SU-DHL-6 (cell line): ENCODE data around the gene GRIN2A.

Experiments used
- H2AFZ ChIP-seq: fragments of 200-600 bp; sonication (generic); 2 replicates; pipeline ENCODE4 v1.6.1; 2014; ENCODE audit warnings: low read depth, mild to moderate bottlenecking, moderate library complexity, mixed read lengths, antibody characterized with exemption, low read length; ENCODE audit not compliant: severe bottlenecking
- H3F3A ChIP-seq: fragments of 200-600 bp; shearing (Covaris generic); 2 replicates; pipeline ENCODE4 v1.6.0; 2016; ENCODE audit warnings: antibody characterized with exemption, mild to moderate bottlenecking; ENCODE audit not compliant: insufficient read depth
- H3K27ac ChIP-seq: fragments of 200-600 bp; sonication (generic); 2 replicates; pipeline ENCODE4 v1.5.1; 2016; ENCODE audit warnings: low read depth, mild to moderate bottlenecking, low read length, moderate library complexity, mixed read lengths
- H3K27me3 ChIP-seq: fragments of 200-600 bp; sonication (generic), shearing (Covaris generic); 2 replicates; pipeline ENCODE4 v1.6.0; 2014; ENCODE audit warnings: mild to moderate bottlenecking, low read length
- H3K36me3 ChIP-seq: fragments of 200-600 bp; sonication (generic); 2 replicates; pipeline ENCODE4 v1.6.1; 2014; ENCODE audit warnings: mild to moderate bottlenecking, low read length, mixed read lengths
- H3K4me2 ChIP-seq: fragments of 300-600, 200-600 bp; shearing (Covaris generic), sonication (generic); 2 replicates; pipeline ENCODE4 v1.6.0; 2014; ENCODE audit warnings: low read length, low read depth, mild to moderate bottlenecking; ENCODE audit not compliant: poor library complexity, severe bottlenecking
- H3K4me3 ChIP-seq: fragments of 200-600 bp; sonication (generic); 2 replicates; pipeline ENCODE4 v1.5.1; 2014; ENCODE audit warnings: antibody characterized with exemption, low read length, mild to moderate bottlenecking, mixed read lengths; ENCODE audit not compliant: insufficient read depth, poor library complexity, severe bottlenecking
- H3K79me2 ChIP-seq: fragments of 200-600 bp; sonication (generic); 2 replicates; pipeline ENCODE4 v1.6.1; 2014; ENCODE audit warnings: mild to moderate bottlenecking, low read length, moderate library complexity; ENCODE audit not compliant: insufficient read depth
- H3K9ac ChIP-seq: fragments of 200-600 bp; sonication (generic); 2 replicates; pipeline ENCODE4 v1.7.0; 2014; ENCODE audit warnings: mild to moderate bottlenecking, low read length
- H3K9me2 ChIP-seq: fragments of 200-600 bp; sonication (generic); replicated peaks from 2 replicates; pipeline ENCODE4 v1.6.1; 2014; ENCODE audit warnings: low read length; ENCODE audit not compliant: insufficient read depth
- H3K9me3 ChIP-seq: fragments of 200-600 bp; sonication (generic); 2 replicates; pipeline ENCODE4 v1.6.1; 2014; ENCODE audit warnings: low read length, mixed read lengths; ENCODE audit not compliant: insufficient read depth
- H4K20me1 ChIP-seq: fragments of 200-600 bp; sonication (generic); 2 replicates; pipeline ENCODE4 v1.6.1; 2014; ENCODE audit warnings: low read depth, mild to moderate bottlenecking, antibody characterized with exemption, low read length, moderate library complexity, mixed read lengths
- EZH2phosphoT487 ChIP-seq: fragments of 200-600 bp; sonication (generic), shearing (Covaris generic); conservative IDR thresholded peaks from 2 replicates; pipeline ENCODE4 v1.6.1; 2018; ENCODE audit warnings: mild to moderate bottlenecking, antibody characterized with exemption, low read length, moderate library complexity, mixed read lengths
- TF ChIP-seq, protein P1 (sequence below): fragments of 200-600 bp; sonication (generic); IDR thresholded peaks from one replicate; pipeline ENCODE4 v1.5.1; 2017; ENCODE audit warnings: antibody characterized with exemption, mild to moderate bottlenecking, low read length, moderate library complexity; ENCODE audit not compliant: insufficient read depth, poor library complexity, severe bottlenecking

Gene GRIN2A

DNA sequence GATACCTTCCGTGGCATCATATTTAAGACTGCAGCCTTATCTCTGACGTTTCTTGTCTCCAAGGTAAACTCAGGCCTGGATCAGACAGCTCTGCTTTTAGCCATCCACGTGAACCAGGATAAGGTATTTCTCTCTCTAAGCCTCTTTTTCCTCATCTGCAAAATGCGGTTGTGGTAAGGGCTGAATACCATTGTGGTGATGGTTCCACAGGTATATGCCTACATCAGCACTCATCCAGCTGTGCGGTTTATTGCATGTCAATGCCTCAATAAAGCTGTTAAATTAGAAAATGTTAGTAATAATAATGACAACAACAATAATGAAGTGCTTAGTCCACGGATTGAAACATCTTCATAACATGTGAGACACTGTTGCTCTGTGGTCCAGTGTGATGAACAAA is 104.4 kb downstream of the GRIN2A start:
- no peak overlapping the region for H3K4me2 ChIP-seq

GRCh38 chr16:10076037-10076436 is 106.2 kb downstream of the GRIN2A start:
- Histone ChIP-seq H3K27me3 (no peaks in the 10 kb centered on the region), H3K4me3 (no peak overlapping the region), H3K27ac (no peak overlapping the region), H3K9ac (no peak overlapping the region), H3F3A (no peaks in the 10 kb centered on the region), H3K79me2 (no peaks in the 10 kb centered on the region), H3K4me2 (no peak overlapping the region), H3K9me3 (no peaks in the 10 kb centered on the region), H3K36me3 (no peaks in the 10 kb centered on the region), H4K20me1 (no peaks in the 10 kb centered on the region), H3K9me2 (no peaks in the 10 kb centered on the region), H2AFZ (no peak overlapping the region)
- TF ChIP-seq, protein P1, sequence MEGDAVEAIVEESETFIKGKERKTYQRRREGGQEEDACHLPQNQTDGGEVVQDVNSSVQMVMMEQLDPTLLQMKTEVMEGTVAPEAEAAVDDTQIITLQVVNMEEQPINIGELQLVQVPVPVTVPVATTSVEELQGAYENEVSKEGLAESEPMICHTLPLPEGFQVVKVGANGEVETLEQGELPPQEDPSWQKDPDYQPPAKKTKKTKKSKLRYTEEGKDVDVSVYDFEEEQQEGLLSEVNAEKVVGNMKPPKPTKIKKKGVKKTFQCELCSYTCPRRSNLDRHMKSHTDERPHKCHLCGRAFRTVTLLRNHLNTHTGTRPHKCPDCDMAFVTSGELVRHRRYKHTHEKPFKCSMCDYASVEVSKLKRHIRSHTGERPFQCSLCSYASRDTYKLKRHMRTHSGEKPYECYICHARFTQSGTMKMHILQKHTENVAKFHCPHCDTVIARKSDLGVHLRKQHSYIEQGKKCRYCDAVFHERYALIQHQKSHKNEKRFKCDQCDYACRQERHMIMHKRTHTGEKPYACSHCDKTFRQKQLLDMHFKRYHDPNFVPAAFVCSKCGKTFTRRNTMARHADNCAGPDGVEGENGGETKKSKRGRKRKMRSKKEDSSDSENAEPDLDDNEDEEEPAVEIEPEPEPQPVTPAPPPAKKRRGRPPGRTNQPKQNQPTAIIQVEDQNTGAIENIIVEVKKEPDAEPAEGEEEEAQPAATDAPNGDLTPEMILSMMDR, result no peak
- no peak for TF ChIP-seq EZH2phosphoT487

More for the DNA sequence above, 104.4 kb downstream of the GRIN2A start:
- Histone ChIP-seq H3K27me3 (no peaks in the 10 kb centered on the region), H3K9ac (no peak overlapping the region), H3K9me3 (no peaks in the 10 kb centered on the region), H4K20me1 (no peaks in the 10 kb centered on the region), H3K79me2 (no peaks in the 10 kb centered on the region), H3K4me3 (no peak overlapping the region), H3K9me2 (no peaks in the 10 kb centered on the region), H2AFZ (no peak overlapping the region), H3K36me3 (no peaks in the 10 kb centered on the region), H3F3A (no peaks in the 10 kb centered on the region), H3K27ac (no peak overlapping the region)
- no peak for TF ChIP-seq EZH2phosphoT487
- TF ChIP-seq, protein P1, result no peak

- Histone ChIP-seq H3F3A (no peaks in the 10 kb centered on the region), H3K27me3 (no peaks in the 10 kb centered on the region), H4K20me1 (no peaks in the 10 kb centered on the region), H3K27ac (no peak overlapping the region), H3K4me2 (no peak overlapping the region), H2AFZ (no peak overlapping the region), H3K9me3 (no peaks in the 10 kb centered on the region), H3K79me2 (no peaks in the 10 kb centered on the region), H3K36me3 (no peaks in the 10 kb centered on the region), H3K4me3 (no peak overlapping the region), H3K9me2 (no peaks in the 10 kb centered on the region), H3K9ac (no peak overlapping the region)
- TF ChIP-seq EZH2phosphoT487, result no peak
- TF ChIP-seq, protein P1, result no peak
These were observed 111.6 kb downstream of the GRIN2A start for GRCh38 chr16:10070591-10070990.

DNA sequence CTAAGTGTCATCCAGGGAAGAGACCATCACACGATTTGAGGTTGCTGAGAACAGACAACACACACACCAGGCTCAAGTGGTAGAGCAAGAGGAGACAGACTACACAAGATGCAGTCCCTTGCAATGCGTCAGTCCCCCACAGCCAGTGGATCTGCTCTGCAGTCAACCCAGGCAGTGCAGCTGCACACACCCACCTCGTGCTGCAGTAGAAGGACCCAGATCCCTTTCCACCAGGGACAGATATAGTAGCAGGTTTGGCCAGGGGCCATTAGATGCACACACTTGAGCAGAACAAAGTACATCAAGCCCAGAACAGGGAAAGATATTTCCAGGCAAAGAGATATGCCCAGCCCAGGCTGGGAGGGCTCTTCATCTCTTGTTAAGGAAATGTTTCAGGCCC is 112.9 kb downstream of the GRIN2A start:
- no peak overlapping the region for H2AFZ ChIP-seq

More for the DNA sequence above, 112.9 kb downstream of the GRIN2A start:
- Histone ChIP-seq H4K20me1 (no peaks in the 10 kb centered on the region), H3K4me3 (no peak overlapping the region), H3K36me3 (no peaks in the 10 kb centered on the region), H3K79me2 (no peaks in the 10 kb centered on the region), H3F3A (no peaks in the 10 kb centered on the region), H3K9me3 (no peaks in the 10 kb centered on the region), H3K27ac (no peak overlapping the region), H3K4me2 (no peak overlapping the region), H3K9me2 (no peaks in the 10 kb centered on the region), H3K9ac (no peak overlapping the region), H3K27me3 (no peaks in the 10 kb centered on the region)
- TF ChIP-seq EZH2phosphoT487, result no peak
- TF ChIP-seq, protein P1, result no peak
